Measurements from ENCODE around the gene CYBB.
"Not testable (repeated sequence)": the region's sequence is repeated elsewhere in the genome, so short reads cannot be mapped to it uniquely, and the experiment has no call there.

Gene CYBB

DNA sequence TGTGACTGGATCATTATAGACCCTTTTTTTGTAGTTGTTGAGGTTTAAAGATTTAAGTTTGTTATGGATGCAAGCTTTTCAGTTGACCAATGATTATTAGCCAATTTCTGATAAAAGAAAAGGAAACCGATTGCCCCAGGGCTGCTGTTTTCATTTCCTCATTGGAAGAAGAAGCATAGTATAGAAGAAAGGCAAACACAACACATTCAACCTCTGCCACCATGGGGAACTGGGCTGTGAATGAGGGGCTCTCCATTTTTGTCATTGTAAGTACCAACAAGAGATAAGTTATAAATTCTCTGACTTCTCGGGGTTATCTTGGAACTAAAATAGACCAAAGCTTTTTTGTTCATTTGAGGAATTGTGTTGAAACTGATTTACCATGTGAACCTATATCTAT, at the start of gene CYBB:
TSS of gene CYBB (plus strand) at position 203 of the 400 bp plus-strand sequence. CDS start at position 222, 19 bp downstream.
- DNase-seq, result no peak

DNA sequence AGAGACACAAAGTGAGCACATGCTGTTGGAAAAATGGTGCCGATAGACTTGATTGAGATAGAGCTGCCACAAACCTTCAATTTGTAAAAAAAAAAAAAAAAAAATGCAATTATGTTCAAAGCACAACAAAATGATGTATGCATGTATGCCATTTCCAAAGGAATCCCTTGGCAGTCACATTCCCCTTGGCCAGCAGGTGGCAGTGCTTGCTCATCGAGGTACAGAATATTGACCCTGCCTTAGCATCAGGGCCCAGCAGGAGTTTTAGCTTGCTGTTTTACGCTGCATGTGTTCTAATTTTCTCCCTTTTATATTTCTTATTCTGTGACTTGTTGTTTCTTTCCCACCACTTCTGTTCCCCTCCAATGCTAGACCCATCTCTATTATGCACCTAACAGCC, 34.5 kb upstream of the CYBB start:
- peak; percentile 56 for DNase-seq

DNA sequence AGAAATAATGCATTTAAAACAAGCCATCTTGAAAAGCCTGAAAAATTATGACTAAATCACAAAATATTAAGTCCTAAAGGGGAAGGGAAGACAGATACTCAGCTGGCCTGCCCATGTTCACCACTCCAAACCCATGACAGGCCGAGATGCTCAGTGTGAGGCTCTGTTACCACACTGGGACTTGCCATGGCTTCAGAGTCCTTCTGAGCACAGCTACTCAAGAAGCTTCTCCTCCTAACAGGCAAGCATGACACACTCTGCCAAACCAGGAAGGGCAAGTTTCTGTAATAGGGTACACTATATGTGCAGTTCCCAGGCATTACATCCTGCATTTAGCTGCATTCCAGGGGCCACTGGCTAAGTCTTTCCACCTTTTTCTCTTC, 34.0 kb upstream of the CYBB start:
- DNase-seq, result no peak

DNA sequence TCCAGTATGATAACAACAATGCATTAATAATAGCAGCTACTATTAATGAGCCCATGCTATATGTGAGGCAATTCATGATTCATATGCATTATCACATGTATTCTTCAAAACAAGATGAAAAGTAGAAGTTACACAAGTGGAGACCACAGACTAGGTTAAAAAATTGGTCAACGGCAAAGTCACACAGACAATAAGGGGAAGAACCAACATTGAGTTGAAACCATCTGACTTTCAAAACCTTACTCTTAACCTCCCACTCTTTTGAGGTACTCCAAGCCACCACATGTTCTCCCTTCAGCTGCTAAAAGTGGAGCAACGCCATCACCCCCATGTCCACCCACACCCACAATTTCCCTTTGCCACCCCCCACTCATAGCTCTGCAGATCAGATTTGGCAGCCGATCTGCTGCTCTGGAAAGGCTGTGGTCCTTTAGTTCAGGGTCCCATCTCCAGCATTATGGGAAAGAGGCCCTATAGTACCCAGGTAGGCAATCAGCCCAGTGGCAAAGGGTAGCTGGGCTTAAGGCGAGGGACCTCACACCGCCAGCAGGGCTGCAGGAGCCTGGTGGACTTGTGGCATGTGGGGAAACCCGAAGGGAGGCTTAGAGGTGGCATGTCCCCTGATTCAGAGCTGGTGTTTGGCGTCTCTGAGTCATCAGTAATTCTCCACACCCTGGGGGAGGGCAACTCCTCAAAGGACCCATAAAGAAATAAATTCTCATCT, 33.5 kb upstream of the CYBB start:
- DNase-seq, result peak; percentile 15

DNA sequence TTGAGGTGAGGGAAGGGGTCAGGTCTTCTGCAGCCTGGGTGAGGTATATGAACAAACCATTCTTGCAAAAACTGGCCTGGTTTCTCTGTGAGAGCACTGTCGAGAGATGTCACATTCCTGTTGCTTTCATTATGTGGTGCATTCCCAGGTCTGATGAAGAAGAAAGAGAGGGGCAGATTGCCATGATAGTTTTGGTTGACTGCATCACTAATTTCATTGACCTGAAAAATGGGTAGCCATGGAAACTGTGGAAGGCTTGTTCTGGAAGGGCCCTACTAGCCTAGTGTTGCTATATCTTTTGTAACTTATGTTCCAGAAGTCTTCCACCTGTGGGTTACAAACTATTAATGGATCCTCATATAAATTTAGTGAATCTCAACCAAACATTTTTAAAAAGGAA, 32.9 kb upstream of the CYBB start:
- no peak for DNase-seq

DNA sequence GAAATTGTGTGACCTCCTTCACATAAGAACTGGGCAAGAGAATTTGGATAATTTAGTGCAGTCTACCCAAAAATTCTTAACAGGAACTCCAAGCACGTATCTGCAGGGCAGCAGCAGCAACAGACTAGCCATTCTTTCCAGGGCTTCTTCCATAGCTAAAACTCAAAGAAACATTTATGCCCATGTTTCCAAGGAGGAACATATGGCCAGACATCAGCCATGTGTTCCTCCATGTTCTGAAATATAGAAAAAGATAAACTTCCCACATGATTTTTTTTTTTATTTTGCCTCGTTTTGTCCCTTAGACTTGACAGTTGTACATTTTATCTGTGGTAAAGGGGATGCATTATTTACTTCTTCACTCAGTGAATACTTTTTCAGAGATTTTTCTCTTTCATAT, 27.6 kb upstream of the CYBB start:
- DNase-seq, result no peak

DNA sequence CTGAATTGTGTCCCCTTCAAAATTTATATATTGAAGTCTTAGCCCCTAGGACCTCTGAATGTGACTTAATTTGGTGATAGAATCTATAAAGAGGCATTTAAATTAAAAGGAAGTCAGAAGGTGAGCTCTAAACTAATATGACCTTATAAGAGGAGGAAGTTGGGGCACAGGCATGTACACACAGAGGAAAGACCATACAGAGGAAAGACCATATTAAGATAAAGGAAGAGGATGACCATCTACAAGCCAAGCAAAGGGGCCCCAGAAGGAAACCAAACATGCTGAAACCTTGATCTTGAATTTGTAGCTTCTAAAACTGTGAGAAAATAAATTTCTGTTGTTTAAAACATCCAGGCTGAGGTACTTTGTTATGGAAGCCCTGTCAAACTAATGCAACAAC, 26.9 kb upstream of the CYBB start:
- DNase-seq, result no peak

DNA sequence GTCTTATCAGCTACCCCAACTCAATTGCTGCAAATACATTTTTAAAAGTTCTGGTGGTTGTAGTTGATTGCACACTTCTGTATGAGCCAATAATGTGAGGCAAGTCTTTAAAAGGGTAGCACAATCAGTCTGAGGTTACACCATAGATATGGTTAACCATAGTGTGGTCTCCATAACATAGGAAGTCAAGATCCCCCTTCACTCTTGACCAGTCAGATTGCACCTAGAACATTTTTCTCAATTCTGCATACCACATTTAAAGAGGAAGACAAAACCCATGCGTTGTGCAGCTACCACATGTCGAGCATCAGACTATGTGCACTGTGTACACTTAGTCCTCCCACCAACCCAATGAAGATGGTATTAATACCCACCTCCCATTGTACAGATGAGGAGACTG, 26.5 kb upstream of the CYBB start:
- DNase-seq, result no peak

DNA sequence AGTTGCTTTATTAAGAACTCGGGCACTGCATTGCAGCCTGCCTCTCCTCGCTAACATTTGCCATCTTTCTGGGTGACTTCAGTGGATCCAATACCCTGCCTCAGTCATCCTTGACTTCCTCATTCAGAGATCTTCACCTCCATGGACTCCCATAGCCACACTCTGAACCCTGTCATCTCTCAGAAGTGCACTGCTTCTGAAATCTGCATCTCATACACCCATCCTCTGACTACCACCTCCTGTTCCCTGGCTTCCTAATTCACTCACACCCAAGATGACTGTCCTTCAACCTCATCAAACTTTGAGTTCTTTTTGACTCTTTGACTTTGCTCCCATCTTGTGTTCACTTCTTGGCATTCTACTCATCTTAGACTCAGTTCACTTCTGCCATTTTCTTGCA, 25.3 kb upstream of the CYBB start:
- DNase-seq, result no peak

DNA sequence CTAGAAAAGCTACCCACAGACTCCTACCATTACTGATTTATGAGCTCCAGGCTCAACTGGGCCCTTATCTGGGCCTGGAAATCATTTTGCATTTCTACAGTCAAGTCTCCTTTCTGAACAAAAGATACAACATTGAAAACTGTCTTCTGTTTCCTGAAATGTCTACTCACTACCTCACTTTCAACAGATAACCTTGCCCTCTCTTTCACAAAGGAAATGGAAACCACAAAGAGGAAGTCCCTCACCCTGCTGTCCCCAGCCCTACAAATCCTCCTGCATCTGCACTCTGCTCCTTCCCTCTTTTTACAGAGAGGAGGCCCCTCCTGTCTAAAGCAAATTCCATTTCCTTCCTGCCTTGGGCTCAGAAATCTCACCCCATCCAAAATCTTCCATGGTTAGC, 24.8 kb upstream of the CYBB start:
- peak; percentile 86 for DNase-seq

DNA sequence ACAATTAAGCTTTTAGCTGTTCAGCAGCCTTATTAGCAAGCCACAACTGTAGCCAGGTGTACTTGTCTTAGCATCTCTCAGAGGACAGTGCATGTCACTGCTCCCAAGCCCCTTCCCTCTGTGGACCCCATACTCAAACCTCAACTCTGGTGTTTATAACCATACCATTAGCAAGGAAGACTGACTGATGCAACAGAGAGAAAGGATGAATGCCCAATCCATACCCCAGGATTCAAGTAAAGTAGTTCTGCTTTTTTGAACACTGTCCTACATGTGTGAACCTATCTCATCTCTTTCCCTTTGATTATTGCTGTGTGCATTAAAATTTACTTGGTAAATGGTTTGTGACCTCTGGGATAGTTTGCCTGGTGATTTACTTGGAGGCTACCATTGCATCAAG, 22.8 kb upstream of the CYBB start:
- DNase-seq, result no peak

DNA sequence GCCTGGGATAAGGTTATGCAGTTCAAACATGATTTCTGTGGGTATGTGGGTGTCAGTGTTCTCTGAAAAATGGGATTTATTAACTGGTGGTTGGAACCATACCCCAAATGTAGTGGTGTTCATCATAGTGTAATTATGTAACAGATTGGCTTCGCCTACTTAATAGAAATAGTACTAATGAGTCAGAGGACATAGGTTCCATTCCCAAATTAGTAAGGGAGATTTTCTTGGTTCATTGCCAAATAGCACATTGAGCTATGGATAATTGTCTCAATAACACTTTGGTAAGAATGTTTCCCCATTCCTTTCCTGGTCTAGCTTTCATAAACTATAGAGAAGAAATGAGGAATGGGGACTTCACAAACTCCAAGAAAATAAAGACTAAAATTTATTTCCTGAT, 20.5 kb upstream of the CYBB start:
- DNase-seq, result no peak

DNA sequence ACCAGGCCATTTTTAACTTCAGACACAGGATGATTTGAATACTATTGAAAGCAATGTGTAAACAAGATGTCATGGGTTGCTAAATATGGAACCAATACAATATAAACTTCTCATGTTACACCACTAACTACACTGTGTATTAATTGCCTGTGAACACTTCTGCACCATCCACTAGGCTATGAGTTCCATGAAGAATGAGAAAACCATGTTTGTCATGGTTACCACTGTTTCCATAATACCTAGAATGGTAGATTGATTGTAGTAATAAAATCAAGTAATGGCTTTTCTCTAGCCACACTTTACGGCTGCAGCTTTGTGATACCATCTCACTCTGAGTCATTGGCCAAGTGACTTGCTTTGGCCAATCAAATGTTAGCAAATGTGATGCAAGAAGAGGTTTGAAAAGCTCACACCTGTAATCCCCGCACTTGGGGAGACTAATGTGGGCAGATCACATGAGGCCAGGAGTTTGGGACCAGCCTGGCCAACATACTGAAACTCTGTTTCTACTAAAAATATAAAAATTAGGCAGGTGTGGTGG, 19.9 kb upstream of the CYBB start:
- no peak for DNase-seq

DNA sequence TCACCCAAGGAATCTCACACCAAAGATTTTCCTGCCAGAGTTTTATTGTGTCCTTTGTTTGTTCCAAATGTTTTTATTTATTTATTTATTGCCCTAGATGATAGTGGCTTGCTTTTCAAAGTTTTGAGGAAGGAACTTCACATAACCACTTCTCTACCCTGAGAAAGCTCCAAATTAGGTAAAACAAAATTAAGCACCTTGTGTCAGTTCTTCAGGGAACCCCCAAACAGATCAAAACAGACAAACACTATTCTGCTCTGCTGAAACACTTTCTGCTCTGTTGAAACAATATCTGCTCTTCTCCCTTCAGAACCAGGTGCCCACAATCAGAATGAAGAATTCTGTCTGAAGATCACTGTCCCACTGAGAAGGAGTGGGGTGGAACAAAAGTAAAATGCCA, 16.5 kb upstream of the CYBB start:
- DNase-seq, result no peak

DNA sequence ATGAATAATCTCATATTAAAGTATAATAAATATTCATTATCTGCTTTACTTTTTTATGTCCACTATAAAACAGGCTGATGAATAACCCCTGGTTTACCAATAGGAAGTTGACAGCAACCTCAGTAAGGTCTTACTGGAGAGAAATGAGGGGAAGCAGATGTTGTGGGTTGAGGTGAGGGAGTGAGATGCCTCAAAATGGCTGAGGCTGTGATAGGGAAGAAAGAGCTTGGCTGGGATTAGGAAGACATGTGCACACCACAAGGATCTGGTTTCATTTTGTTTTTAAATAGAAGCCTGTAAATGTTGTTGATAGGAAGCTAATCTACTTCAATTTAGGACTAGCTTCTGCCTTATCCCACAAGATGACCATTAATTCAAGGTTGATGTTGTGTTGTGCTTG, 14.4 kb upstream of the CYBB start:
- DNase-seq, result peak; percentile 79

DNA sequence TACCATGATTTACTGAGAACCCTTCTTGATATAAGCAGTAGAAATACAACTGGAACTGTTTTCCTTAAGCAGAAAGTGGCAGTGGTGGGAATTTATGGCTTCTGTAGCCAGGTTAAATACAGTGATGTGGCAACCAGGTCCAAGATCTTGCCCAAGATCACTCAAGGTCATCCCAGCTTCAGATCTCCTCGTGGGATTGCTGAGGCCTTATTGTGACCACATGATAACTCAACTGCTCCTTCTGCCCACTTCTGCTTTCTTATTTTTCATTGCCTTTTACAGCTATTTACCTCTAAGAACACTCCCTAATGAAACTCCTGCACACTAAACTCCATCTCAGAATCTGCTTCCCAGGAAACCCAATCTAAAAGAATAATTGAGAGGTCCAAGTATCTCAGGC, 12.4 kb upstream of the CYBB start:
- no peak for DNase-seq

DNA sequence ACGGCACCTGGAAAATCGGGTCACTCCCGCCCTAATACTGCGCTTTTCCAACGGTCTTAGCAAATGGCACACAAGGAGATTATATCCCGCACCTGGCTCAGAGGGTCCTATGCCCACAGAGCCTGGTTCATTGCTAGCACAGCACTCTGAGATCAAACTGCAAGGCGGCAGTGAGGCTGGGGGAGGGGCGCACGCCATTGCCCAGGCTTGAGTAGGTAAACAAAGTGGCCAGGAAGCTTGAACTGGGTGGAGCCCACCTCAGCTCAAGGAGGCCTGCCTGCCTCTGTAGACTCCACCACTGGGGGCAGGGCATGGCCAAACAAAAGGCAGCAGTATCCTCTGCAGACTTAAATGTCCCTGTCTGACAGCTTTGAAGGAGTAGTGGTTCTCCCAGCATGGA, 11.0 kb upstream of the CYBB start:
- DNase-seq, result not testable (repeated sequence)

DNA sequence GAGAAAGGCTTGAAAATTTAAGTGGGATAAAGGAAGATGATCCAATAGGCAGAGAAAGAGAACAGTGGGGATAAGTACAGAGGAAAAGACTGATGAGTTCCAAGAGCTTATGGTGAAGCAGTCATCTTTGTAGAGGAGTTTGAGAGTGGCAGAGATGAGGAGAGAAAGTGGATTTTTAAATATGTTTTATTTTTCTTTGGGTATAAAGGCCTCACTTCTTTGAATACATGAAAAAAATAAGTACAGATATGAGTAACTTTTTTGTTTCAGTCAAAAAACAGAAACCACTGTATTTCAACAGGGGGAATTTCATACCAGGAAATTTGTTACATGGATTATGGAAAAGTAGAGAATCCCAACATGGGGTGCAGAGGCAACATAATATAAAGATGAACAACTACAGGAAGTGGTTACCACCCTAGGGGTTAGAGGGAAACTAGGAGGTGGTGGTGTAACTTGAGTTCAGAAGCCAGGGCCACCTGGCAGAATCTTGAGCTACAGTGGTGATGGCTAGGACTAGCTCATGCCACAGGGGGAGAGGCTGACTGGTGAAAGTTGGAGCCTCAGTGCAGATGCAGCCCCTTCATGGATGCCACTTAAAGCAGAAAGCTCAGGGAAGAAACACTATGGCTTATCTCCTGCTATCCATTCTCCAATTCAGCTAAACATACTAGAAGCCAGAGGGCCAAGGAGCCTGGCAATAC, 3.4 kb upstream of the CYBB start:
- no peak for DNase-seq

DNA sequence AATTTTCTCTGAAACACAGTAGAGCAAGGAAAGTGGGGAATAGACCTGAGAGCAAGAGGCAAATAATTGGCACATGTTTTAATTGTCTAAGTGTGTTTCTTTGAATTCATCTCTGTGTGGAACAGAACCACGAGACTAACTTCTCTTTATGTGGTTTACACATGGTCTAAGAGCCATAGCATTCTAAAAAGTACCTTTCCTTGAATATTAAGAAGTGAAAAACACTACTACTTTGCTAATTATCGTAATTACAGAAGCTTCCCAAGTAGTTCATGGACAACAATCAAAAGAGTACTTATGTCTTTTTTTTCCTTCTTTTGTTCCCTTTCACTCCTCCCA, 2.9 kb upstream of the CYBB start:
- no peak for DNase-seq

DNA sequence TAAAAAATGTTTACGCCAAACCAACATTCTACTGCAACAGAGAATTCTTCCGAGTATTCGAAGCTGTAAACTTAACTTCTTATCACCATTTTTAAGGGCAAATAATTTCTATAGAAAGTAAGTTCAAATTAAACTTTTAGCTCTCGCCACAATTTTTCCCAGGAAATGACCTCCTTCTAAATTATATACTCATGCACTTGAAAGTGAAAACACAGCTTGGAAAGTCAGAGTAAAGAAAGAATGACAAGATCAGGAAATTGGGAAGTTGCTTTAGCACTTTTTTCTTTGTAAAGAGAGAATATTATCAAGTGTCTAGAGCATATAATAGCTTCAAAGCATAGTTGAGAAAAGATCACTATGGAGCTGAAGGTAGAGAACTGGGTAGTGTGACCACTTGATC, 1.2 kb downstream of the CYBB start:
- no peak for DNase-seq

DNA sequence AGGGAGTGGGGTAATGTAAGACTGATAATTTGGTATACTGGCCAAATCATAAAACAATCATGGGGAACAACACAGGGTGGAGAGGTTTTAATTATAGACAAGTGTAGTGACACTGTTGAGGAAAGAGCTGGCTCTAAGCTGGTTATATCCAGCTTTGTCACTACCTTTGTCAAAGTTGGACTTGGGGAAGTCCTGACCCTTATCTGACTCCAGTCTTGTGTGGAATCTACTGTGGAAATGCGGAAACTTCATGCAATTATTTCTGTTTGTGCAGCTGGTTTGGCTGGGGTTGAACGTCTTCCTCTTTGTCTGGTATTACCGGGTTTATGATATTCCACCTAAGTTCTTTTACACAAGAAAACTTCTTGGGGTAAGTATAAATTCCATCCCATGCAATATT, 2.0 kb downstream of the CYBB start:
- DNase-seq, result no peak

DNA sequence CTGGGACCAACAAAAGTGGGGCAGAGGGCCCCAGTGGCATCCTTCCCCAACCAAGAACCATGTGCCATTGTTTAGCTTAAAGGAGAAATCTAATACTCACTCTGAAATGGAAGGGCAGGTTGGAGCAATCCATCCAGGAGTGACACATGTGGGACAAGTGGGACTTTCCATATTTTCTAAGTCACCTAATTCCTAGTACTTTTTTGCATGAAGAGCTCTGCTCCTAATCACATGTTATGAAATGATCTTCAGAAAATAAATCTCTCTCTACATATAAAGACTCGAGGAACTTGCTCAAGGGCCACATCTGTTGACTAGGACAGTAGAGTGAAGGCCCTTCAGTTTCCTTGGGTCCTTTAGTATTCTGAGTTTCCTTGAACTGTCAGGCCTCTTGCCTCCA, 2.5 kb downstream of the CYBB start:
- DNase-seq, result no peak

DNA sequence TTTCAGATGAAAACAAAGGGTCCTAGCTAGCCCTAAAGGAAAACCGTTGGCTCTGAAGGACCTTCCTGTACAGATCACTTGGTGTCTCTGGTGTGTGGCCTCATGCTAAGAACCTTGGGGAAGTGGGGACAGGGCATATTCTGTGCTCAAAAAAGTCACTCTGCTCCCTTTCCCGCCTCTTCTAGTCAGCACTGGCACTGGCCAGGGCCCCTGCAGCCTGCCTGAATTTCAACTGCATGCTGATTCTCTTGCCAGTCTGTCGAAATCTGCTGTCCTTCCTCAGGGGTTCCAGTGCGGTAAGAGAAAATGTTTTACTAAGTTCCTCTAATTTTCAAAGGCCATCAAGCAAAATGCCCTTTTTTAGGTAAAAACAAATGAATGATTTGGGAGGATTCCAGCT, 3.4 kb downstream of the CYBB start:
- DNase-seq, result no peak

DNA sequence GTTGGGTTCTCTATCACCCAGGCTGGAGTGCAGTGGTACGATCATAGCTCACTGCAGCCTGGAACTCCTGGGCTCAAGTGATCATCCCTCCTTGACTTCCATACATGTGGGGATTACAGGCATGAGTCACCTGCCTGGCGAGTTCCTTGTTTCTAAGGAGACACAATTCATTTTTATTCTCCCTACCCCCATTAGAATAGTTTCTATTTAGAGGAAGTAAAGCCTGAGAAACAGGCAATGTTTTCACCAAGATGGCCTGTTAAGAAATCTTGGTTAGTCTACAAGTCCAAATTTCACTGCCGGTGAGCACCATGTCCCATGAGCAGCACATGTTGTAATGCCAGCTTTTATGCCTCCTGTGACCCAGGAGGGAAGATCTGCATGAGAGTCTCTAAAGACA, 5.7 kb downstream of the CYBB start:
- no peak for DNase-seq

All from GDM1 (cell line).